Urinary bladder (tissue), 4 donors: ENCODE results near the gene PLCE1. TPM values are rescaled to one million over a fixed set of nuclear protein-coding genes. Genes with fewer than 3 reads are reported as not detected.

Experiments used
- DNase-seq: peaks from one replicate; pipeline ENCODE4 v3.0.0-alpha.2; 2015; ENCODE audit errors: extremely low spot score
- H3K27ac ChIP-seq: one replicate; pipeline ENCODE4 v1.5.1; 2013; ENCODE audit warnings: low read depth, mild to moderate bottlenecking, moderate library complexity
- H3K36me3 ChIP-seq: one replicate; pipeline ENCODE4 v1.6.1; 2013; ENCODE audit warnings: mild to moderate bottlenecking, moderate library complexity; ENCODE audit not compliant: insufficient read depth
- H3K4me1 ChIP-seq: one replicate; pipeline ENCODE4 v1.6.1; 2013; ENCODE audit warnings: mild to moderate bottlenecking, moderate library complexity; ENCODE audit not compliant: insufficient read depth
- H3K4me3 ChIP-seq: one replicate; pipeline ENCODE4 v1.5.1; 2013; ENCODE audit warnings: low read depth, low read length
- WGBS: extraction: QIAGEN DNeasy Blood & Tissue Kit; methylation state at CpG from one replicate; pipeline ENCODE4 v1.1.7; 2013; 5-methylcytosine and 5-hydroxymethylcytosine counted together
- polyA plus RNA-seq: library from polyadenylated mRNA; stranded (reverse); fragments of 200-250 nt; gene quantifications from one replicate; pipeline ENCODE4 v1.2.3, GENCODE V29; 2013
- total RNA-seq: library from RNA; depleted of rRNA; stranded (reverse); fragments of >200 nt; gene quantifications from one replicate; pipeline ENCODE4 v1.2.3, GENCODE V29; 2014
- donor health status: healthy with polysubstance abuse.
- donor health status: healthy.

The PLCE1 gene
- total and polyA plus RNA-seq, 2 donors: 4.4 to 38.1 TPM

GRCh38 chr10:94016727-94017714, 23.3 kb downstream of the PLCE1 start:
- H3K4me1 ChIP-seq: no peaks in the 10 kb centered on the region
- H3K36me3 ChIP-seq: no peaks in the 10 kb centered on the region
- H3K27ac ChIP-seq: no peak overlapping the region
- H3K4me3 ChIP-seq: no peak overlapping the region
- 73% methylated on average over 3 of the region's 3 CpGs for WGBS
- no peak for DNase-seq

- no peak overlapping the region for H3K27ac ChIP-seq
- H3K4me3 ChIP-seq: no peak overlapping the region
- no peak for DNase-seq
- 71% methylated on average over 3 of the region's 3 CpGs for WGBS
- no peaks in the 10 kb centered on the region for H3K36me3 ChIP-seq
- no peaks in the 10 kb centered on the region for H3K4me1 ChIP-seq
Observed at GRCh38 chr10:94018107-94018506, 24.4 kb downstream of the PLCE1 start.

- 31% methylated on average over 3 of the region's 3 CpGs for WGBS
- DNase-seq: no peak
Observed at GRCh38 chr10:94023906-94024305, 30.2 kb downstream of the PLCE1 start.

GRCh38 chr10:94024407-94024806, 30.7 kb downstream of the PLCE1 start:
- no peak for DNase-seq
- Histone ChIP-seq H3K4me1 (no peaks in the 10 kb centered on the region), H3K36me3 (no peaks in the 10 kb centered on the region), H3K4me3 (no peak overlapping the region), H3K27ac (no peak overlapping the region)

More at GRCh38 chr10:94023906-94024305, 30.2 kb downstream of the PLCE1 start:
- no peaks in the 10 kb centered on the region for H3K36me3 ChIP-seq
- no peak overlapping the region for H3K27ac ChIP-seq
- no peaks in the 10 kb centered on the region for H3K4me1 ChIP-seq
- no peak overlapping the region for H3K4me3 ChIP-seq

GRCh38 chr10:94025806-94026205, 32.1 kb downstream of the PLCE1 start:
- Histone ChIP-seq H3K27ac (no peak overlapping the region), H3K4me3 (no peak overlapping the region), H3K36me3 (no peaks in the 10 kb centered on the region), H3K4me1 (no peaks in the 10 kb centered on the region)
- WGBS: 87% methylated on average over 1 of the region's 1 CpG
- no peak for DNase-seq

- Histone ChIP-seq H3K36me3 (no peaks in the 10 kb centered on the region), H3K4me1 (no peaks in the 10 kb centered on the region), H3K27ac (no peak overlapping the region), H3K4me3 (no peak overlapping the region)
- WGBS: 61% methylated on average over 2 of the region's 2 CpGs
- DNase-seq: no peak
Observed at GRCh38 chr10:94027197-94027596, 33.5 kb downstream of the PLCE1 start.

GRCh38 chr10:94029955-94030354, 36.2 kb downstream of the PLCE1 start:
- DNase-seq: no peak
- Histone ChIP-seq H3K27ac (no peak overlapping the region), H3K4me1 (no peaks in the 10 kb centered on the region), H3K4me3 (no peak overlapping the region), H3K36me3 (no peaks in the 10 kb centered on the region)

GRCh38 chr10:94035982-94036765, 42.4 kb downstream of the PLCE1 start:
- Histone ChIP-seq H3K36me3 (no peaks in the 10 kb centered on the region), H3K4me1 (no peaks in the 10 kb centered on the region), H3K27ac (no peak overlapping the region), H3K4me3 (no peak overlapping the region)
- WGBS: 82% methylated on average over 3 of the region's 3 CpGs
- no peak for DNase-seq

- H3K27ac ChIP-seq: no peak overlapping the region
- no peak for DNase-seq
- 54% methylated on average over 1 of the region's 1 CpG for WGBS
- no peak overlapping the region for H3K4me3 ChIP-seq
- H3K36me3 ChIP-seq: no peaks in the 10 kb centered on the region
- no peaks in the 10 kb centered on the region for H3K4me1 ChIP-seq
Observed at GRCh38 chr10:94036766-94037033, 43.0 kb downstream of the PLCE1 start.

- no peak for DNase-seq
- H3K36me3 ChIP-seq: no peaks in the 10 kb centered on the region
- no peak overlapping the region for H3K4me3 ChIP-seq
- H3K4me1 ChIP-seq: no peaks in the 10 kb centered on the region
- no peak overlapping the region for H3K27ac ChIP-seq
- 70% methylated on average over 3 of the region's 3 CpGs for WGBS
Observed at GRCh38 chr10:94037286-94037685, 43.6 kb downstream of the PLCE1 start.

- Histone ChIP-seq H3K36me3 (no peaks in the 10 kb centered on the region), H3K4me3 (no peak overlapping the region), H3K4me1 (no peaks in the 10 kb centered on the region), H3K27ac (no peak overlapping the region)
- DNase-seq: no peak
- 62% methylated on average over 4 of the region's 4 CpGs for WGBS
Observed at GRCh38 chr10:94038024-94038423, 44.3 kb downstream of the PLCE1 start.

GRCh38 chr10:94041206-94041605, 47.5 kb downstream of the PLCE1 start:
- no peak overlapping the region for H3K4me3 ChIP-seq
- no peak overlapping the region for H3K27ac ChIP-seq
- H3K36me3 ChIP-seq: no peaks in the 10 kb centered on the region
- H3K4me1 ChIP-seq: no peaks in the 10 kb centered on the region
- DNase-seq: no peak
- 94% methylated on average over 4 of the region's 4 CpGs for WGBS

GRCh38 chr10:94042001-94042833, 48.5 kb downstream of the PLCE1 start:
- WGBS: 70% methylated on average over 3 of the region's 3 CpGs
- Histone ChIP-seq H3K36me3 (no peaks in the 10 kb centered on the region), H3K4me1 (no peaks in the 10 kb centered on the region), H3K4me3 (no peak overlapping the region), H3K27ac (no peak overlapping the region)
- DNase-seq: peak; percentile 14
